GM18951 (cell line): ENCODE results near the gene SMYD4.
"Not testable (repeated sequence)": the region's sequence is repeated elsewhere in the genome, so short reads cannot be mapped to it uniquely, and the experiment has no call there.

Source experiments
- POLR2A ChIP-seq: IDR thresholded peaks from 4 replicates; pipeline ENCODE4 v1.6.1; 2011; ENCODE audit warnings: mild to moderate bottlenecking; ENCODE audit not compliant: insufficient read length, insufficient read depth; ENCODE audit errors: extremely low read depth
- in situ Hi-C: fragments of 300-500 bp; cut with MboI; formaldehyde crosslinking; loops from one replicate; pipeline ENCODE4 v1.12.0; 2022; ENCODE audit warnings: low sequenced_read_pairs, mixed read lengths, inconsistent platforms; ENCODE audit not compliant: unreplicated experiment

SMYD4 gene

GRCh38 chr17:1750628-1751027 lies 79.1 kb downstream of the SMYD4 start:
- no peak for TF ChIP-seq POLR2A
- in situ Hi-C loops: no loop called here

GRCh38 chr17:1746975-1747543 lies 82.6 kb downstream of the SMYD4 start:
- in situ Hi-C loops: no loop called here
- TF ChIP-seq POLR2A: no peak

- TF ChIP-seq POLR2A: no peak
Observed at GRCh38 chr17:1745513-1746020, 84.1 kb downstream of the SMYD4 start.

GRCh38 chr17:1744551-1745512 lies 84.9 kb downstream of the SMYD4 start:
- no peak for TF ChIP-seq POLR2A
- in situ Hi-C loops: no loop called here

More at GRCh38 chr17:1745513-1746020, 84.1 kb downstream of the SMYD4 start:
- in situ Hi-C loops: no loop called here

GRCh38 chr17:1743088-1743439 lies 86.6 kb downstream of the SMYD4 start:
- TF ChIP-seq POLR2A: no peak
- in situ Hi-C loops: no loop called here

GRCh38 chr17:1742371-1743087 lies 87.2 kb downstream of the SMYD4 start, which contains the start of gene SERPINF2:
SERPINF2 (plus strand) TSS chr17:1742871; CDS start chr17:1744996, 2,125 bp downstream.
- in situ Hi-C loops: no loop called here
- no peak for TF ChIP-seq POLR2A

GRCh38 chr17:1741899-1742298 lies 87.8 kb downstream of the SMYD4 start:
- in situ Hi-C loops: not testable (repeated sequence)

- in situ Hi-C loops: no loop called here
Observed at GRCh38 chr17:1737531-1738291, 92.0 kb downstream of the SMYD4 start.

GRCh38 chr17:1736348-1737281 lies 93.1 kb downstream of the SMYD4 start:
- in situ Hi-C loops: no loop called here
- no peak for TF ChIP-seq POLR2A

More at GRCh38 chr17:1737531-1738291, 92.0 kb downstream of the SMYD4 start:
- no peak for TF ChIP-seq POLR2A

- in situ Hi-C loops: no loop called here
- no peak for TF ChIP-seq POLR2A
Observed at GRCh38 chr17:1735834-1736347, 93.8 kb downstream of the SMYD4 start.

GRCh38 chr17:1735418-1735817 lies 94.3 kb downstream of the SMYD4 start:
- in situ Hi-C loops: no loop called here
- TF ChIP-seq POLR2A: no peak
